ENCODE results near the gene WWTR1. TPM values are rescaled to one million over a fixed set of nuclear protein-coding genes. Genes with fewer than 3 reads are reported as not detected.
A peak's percentile ranks its signal among the peaks of the same experiment; 100 is the strongest.

Gene WWTR1
- total and polyA plus RNA-seq, 2 donors (not counting 3 experiments of a cell fraction or from before 2014, with no cell fraction given): 210 to 341 TPM

GRCh38 chr3:149553781-149554451 is 103.9 kb downstream of the WWTR1 start:
- intact Hi-C loops (cut with micrococcal nuclease) (loop anchor here (1.0 to 2.0 kb wide), 5 partner anchors 12 to 61 kb away; no protein-coding TSS in a partner anchor), dilution Hi-C loops (cut with MboI; ENCODE audit: extremely low pct_ligation_motif_present, low sequenced_read_pairs) (no loop called here)
- Histone ChIP-seq H3K27ac (ENCODE audit: insufficient read depth, low read depth, low read length) (peak overlapping the region; percentile 88), H3K9ac (replicated peaks; ENCODE audit: extremely low read depth, insufficient read depth, low read length) (peak overlapping the region; percentile 73), H3K79me2 (ENCODE audit: control insufficient read depth, insufficient read depth, low read length) (peaks cover 79% of the 10 kb centered on the region), H3K9me1 (replicated peaks; ENCODE audit: control insufficient read depth, extremely low read depth, insufficient read depth, low read length) (no peaks in the 10 kb centered on the region), H2AFZ (ENCODE audit: low read depth, low read length) (no peak overlapping the region), H3K36me3 (ENCODE audit: control insufficient read depth in 2 of 2, extremely low read depth in 1 of 2, insufficient read depth in 2 of 2, low read length in 2 of 2) (peaks cover 6 to 12% of the 10 kb centered on the region in 2 experiments), H3K4me1 (ENCODE audit: control insufficient read depth, extremely low read depth, insufficient read depth, low read length) (peaks cover 46% of the 10 kb centered on the region), H4K20me1 (replicated peaks; ENCODE audit: control insufficient read depth, extremely low read depth, insufficient read depth, low read length) (no peaks in the 10 kb centered on the region), H3K4me2 (ENCODE audit: insufficient read depth, low read length) (peak overlapping the region; percentile 67), H3K27me3 (ENCODE audit: control insufficient read depth in 2 of 2, insufficient read depth in 2 of 2, low read length in 2 of 2) (no peaks in the 10 kb centered on the region), H3K9me3 (replicated peaks; ENCODE audit: control insufficient read depth, insufficient read depth, low read length) (no peaks in the 10 kb centered on the region), H3K4me3 (replicated peaks in 1 of 3; ENCODE audit: insufficient read depth in 1 of 3, low read depth in 1 of 3, low read length in 3 of 3) (peak overlapping the region in 1 of 3 experiments; percentile 13)
- DNase-seq (ENCODE audit: low read depth, low spot score) (peak; percentile 85), FAIRE-seq (peak; percentile 73)
- ChIA-PET CTCF (interaction anchor here (0.8 to 4.9 kb wide), 9 partner anchors 13 to 104 kb away, joined by 3 to 46 read pairs (median 4); partner anchors contain the start of gene WWTR1), POLR2A (interaction anchor here (0.7 to 1.0 kb wide), 5 partner anchors 21 to 186 kb away, joined by 3 read pairs; partner anchors contain the start of gene WWTR1)
- TF ChIP-seq MYC (IDR thresholded peaks at IDR 0.05; ENCODE audit: low read depth, low read length): no peak
- peak; percentile 19 for TF ChIP-seq POLR2AphosphoS5 (IDR thresholded peaks at IDR 0.05; ENCODE audit: insufficient read depth, low read depth, low read length)
- TSS peak; percentile 61 for BruUV-seq (replicated peaks)

DNA sequence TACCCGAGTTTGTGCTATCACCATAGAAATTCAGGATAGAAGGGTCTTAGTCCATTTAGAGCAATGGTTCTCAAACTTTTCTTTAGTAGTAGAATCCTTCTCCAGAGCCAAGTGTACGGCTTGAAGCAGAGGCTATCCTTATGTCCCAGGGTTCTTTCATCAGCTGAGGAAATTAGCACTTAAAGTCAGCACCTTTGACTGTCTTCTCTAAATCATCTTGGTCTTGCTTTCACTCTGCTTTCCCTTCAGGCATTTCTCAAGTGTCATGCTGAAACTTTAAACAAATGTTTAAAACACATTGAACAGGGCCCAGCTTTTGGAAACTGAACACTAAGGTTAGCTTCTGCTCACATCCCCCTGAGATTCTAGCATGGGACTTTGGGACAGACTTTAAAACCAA is 105.1 kb downstream of the WWTR1 start:
- ChIA-PET CTCF (interaction anchor here (4.9 kb wide), 1 partner anchor 16 kb away, joined by 46 read pairs; no protein-coding TSS in a partner anchor), POLR2A (no interaction called here)
- FAIRE-seq (no peak), DNase-seq (ENCODE audit: low read depth, low spot score) (no peak)
- Histone ChIP-seq H4K20me1 (replicated peaks; ENCODE audit: control insufficient read depth, extremely low read depth, insufficient read depth, low read length) (no peaks in the 10 kb centered on the region), H2AFZ (ENCODE audit: low read depth, low read length) (no peak overlapping the region), H3K4me1 (ENCODE audit: control insufficient read depth, extremely low read depth, insufficient read depth, low read length) (peaks cover 58% of the 10 kb centered on the region), H3K79me2 (ENCODE audit: control insufficient read depth, insufficient read depth, low read length) (peaks cover 80% of the 10 kb centered on the region), H3K27me3 (ENCODE audit: control insufficient read depth in 2 of 2, insufficient read depth in 2 of 2, low read length in 2 of 2) (no peaks in the 10 kb centered on the region), H3K36me3 (ENCODE audit: control insufficient read depth in 2 of 2, extremely low read depth in 1 of 2, insufficient read depth in 2 of 2, low read length in 2 of 2) (peaks cover 8 to 17% of the 10 kb centered on the region in 2 experiments), H3K9me3 (replicated peaks; ENCODE audit: control insufficient read depth, insufficient read depth, low read length) (no peaks in the 10 kb centered on the region), H3K27ac (ENCODE audit: insufficient read depth, low read depth, low read length) (peak overlapping the region; percentile 88), H3K4me2 (ENCODE audit: insufficient read depth, low read length) (no peak overlapping the region), H3K4me3 (replicated peaks in 1 of 3; ENCODE audit: insufficient read depth in 1 of 3, low read depth in 1 of 3, low read length in 3 of 3) (no peak overlapping the region), H3K9ac (replicated peaks; ENCODE audit: extremely low read depth, insufficient read depth, low read length) (no peak overlapping the region), H3K9me1 (replicated peaks; ENCODE audit: control insufficient read depth, extremely low read depth, insufficient read depth, low read length) (no peaks in the 10 kb centered on the region)
- intact Hi-C loops (cut with micrococcal nuclease): no loop called here
- dilution Hi-C loops (cut with MboI; ENCODE audit: extremely low pct_ligation_motif_present, low sequenced_read_pairs): no loop called here
- TF ChIP-seq GATA2 (IDR thresholded peaks at IDR 0.05; ENCODE audit: insufficient read depth, insufficient read length, low read depth, low read length): no peak
- no peak for TF ChIP-seq POLR2A (IDR thresholded peaks at IDR 0.05; ENCODE audit: low read depth, low read length)
- TF ChIP-seq JUN (IDR thresholded peaks at IDR 0.05; ENCODE audit: borderline replicate concordance, insufficient read depth, insufficient read length, low read depth): no peak
- no peak for TF ChIP-seq CTCF (IDR thresholded peaks at IDR 0.05; ENCODE audit: extremely low read depth in 1 of 2, insufficient read depth in 1 of 2, low read depth in 1 of 2, low read length in 2 of 2)
- TF ChIP-seq MYC (IDR thresholded peaks at IDR 0.05; ENCODE audit: low read depth, low read length): no peak
- TF ChIP-seq POLR2AphosphoS5 (IDR thresholded peaks at IDR 0.05; ENCODE audit: insufficient read depth, low read depth, low read length): no peak
- no peak for TF ChIP-seq EZH2 (IDR thresholded peaks at IDR 0.05; ENCODE audit: borderline replicate concordance, low read depth, low read length, severe bottlenecking)
- TF ChIP-seq, protein P1, sequence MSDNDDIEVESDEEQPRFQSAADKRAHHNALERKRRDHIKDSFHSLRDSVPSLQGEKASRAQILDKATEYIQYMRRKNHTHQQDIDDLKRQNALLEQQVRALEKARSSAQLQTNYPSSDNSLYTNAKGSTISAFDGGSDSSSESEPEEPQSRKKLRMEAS (IDR thresholded peaks at IDR 0.05; ENCODE audit: insufficient read depth, insufficient read length): no peak
- BruUV-seq (replicated peaks): no TSS peak
